HG03103 (cell line): ENCODE data around the gene ANK3.

Experiments
- ATAC-seq: cut with Tn5 transposase; IDR thresholded peaks from one replicate; pipeline ENCODE4 v1.9.1; 2021; ENCODE audit warnings: low read depth; ENCODE audit not compliant: unreplicated experiment

ANK3 gene

GRCh38 chr10:60009276-60009675, 380.4 kb downstream of the ANK3 start:
- no peak for ATAC-seq

DNA sequence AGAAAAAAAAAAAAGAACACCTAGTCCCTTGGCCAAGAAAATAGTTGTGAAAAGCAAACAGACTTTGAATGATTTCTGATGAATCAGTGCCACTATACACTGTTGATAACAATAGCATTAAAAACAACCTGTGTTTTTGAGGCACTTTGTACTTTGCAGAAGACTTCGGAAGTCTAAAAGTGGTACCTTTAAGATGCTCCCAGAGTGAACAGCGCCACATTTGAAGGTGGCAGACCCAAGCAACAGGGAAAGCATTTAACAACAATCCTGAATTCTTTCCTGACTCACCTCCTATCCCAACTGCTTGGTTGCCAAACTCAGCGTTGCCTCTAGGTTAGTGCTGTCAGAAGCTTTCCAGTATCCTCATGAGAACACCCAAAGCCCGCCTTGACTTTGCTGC, 380.9 kb downstream of the ANK3 start:
- ATAC-seq = no peak

GRCh38 chr10:60006062-60006461, 383.6 kb downstream of the ANK3 start:
- no peak for ATAC-seq

- ATAC-seq = no peak
Measured at GRCh38 chr10:60003651-60004523, 385.8 kb downstream of the ANK3 start.

DNA sequence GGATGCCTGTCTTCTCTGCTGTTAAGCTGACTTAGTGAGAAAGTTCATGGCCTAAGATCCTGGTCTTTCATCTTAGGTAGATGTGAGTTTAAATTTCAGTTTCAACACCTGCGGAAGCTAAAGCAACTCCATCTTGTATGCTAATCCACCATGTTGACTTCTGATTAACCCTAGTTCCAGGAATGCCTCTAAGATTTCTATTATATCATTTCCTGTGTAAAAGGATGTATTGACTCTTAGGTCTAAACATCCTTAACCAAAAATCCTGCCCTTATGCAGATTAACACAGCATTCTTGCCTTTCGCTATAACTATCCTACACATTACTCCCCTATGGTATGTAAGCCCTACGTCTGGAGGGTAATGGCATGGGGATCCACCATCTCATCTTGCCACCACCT, 388.9 kb downstream of the ANK3 start:
- ATAC-seq = no peak

DNA sequence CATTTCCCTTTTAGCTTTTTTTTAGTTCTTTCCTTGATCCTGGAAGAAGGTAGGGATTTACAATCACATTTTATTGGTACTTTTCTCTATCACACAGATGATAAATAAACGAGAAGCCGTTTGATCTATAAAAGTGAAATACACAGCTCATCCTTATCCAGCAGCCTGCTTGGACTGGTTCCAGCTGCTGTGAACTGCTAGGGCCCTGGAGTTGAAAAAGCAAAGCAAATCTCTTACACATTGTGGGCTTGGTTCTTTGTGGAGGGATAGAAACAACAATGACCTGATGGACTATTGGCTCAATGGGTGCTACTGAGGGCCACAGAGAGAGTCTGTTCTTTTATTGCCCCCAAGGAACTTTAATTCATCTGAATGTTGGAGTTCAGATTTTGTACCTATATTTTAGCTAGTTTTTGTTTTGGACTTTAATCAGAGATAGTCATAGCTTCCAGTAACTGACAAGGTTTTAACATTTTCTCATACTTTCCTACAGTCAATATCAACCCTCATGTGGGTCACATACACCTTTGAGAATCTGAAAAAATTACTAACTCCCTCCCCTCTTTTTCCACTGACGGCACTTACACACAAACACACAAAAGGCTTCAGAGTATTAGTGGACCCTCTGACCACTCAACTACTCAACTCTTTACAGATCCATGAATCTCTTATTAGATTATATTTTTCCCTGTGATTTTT, 391.7 kb downstream of the ANK3 start:
- ATAC-seq = no peak

GRCh38 chr10:59995862-59996261, 393.8 kb downstream of the ANK3 start:
- ATAC-seq = no peak

- ATAC-seq = no peak
Measured at GRCh38 chr10:59993931-59994330, 395.7 kb downstream of the ANK3 start.

DNA sequence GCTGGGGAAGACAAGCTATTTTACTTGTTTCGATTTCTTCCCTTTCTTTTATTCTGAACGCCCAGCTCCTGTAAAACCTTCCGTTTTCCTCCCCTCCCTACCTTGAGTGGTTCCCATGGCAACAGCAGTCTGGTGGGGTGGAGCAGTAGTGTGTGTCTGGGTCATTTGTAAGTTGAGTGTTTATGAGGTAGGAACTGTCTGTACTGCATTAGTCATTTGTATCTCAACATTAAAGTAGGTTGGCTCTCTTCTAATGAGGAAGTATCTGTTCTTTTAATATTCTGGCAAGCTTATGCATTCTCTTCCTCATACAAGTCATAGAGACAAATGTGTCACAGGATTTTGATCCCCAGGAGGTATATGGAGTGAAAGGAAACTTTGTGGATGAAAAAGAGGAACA, 398.0 kb downstream of the ANK3 start:
- ATAC-seq = peak; percentile 94

GRCh38 chr10:59991117-59991516, 398.6 kb downstream of the ANK3 start:
- no peak for ATAC-seq

DNA sequence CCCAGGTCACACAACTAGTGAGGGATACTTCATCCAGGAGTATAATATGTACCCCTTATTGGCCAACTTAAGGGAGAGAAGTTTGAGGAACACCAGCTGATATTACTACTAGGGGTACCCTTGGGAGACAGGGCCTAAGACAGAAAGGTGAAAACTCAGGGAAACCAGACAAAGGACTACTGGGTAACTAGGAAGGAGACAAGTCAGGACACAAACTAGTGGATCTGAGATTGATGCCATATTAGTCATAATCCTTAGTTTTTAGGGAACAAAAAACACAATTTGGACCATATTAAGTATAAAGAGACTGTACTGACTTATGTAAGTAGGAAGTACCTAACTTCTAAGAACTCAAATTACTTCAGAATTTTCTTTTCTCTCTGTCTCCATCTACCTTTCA, 404.0 kb downstream of the ANK3 start:
- ATAC-seq = no peak

DNA sequence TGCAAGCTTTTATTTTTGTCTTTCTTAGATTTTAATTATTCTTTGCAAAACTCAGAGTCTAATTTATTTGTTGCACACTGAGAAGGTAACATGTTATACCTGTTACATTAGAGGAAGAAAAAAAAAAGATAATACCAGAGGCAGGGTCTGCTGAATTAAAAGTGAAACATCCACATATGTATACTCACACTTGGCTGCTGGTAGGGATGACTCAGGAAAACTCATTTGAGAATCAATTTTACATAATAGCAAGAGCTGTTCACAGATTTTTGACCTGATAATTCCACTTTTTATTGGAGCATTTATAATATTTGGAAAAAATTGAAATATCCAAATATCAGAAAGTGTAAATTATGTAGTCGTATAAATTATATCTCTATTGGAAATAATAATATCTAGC, 405.3 kb downstream of the ANK3 start:
- no peak for ATAC-seq

DNA sequence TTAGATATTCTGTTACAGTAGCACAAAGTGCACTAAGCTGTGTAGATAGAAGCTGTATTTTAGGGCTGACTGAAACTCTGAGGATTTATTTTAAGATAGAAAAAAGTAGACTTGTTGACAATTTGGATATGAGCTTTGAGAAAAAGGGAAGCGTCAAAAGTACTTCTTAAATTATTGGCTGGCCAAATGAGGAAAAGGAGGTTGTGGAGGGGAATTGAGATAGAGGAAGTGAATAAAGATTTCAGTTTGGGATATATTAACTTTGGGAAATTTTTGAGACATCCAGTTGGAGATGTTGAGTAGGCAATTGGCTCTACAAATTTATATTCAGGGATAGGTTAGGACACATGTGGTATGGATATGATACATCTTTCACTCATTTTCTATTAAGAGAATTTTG, 409.3 kb downstream of the ANK3 start:
- no peak for ATAC-seq

GRCh38 chr10:59977486-59977885, 412.2 kb downstream of the ANK3 start:
- ATAC-seq = no peak

- no peak for ATAC-seq
Measured at GRCh38 chr10:59976909-59977308, 412.8 kb downstream of the ANK3 start.
